ENCODE data around the gene PPIP5K2. TPM values are rescaled to one million over a fixed set of nuclear protein-coding genes. Genes with fewer than 3 reads are reported as not detected.

Gene PPIP5K2
- total and polyA plus RNA-seq, 12 donors = 16.1 to 86.5 (median 45.9) TPM

DNA sequence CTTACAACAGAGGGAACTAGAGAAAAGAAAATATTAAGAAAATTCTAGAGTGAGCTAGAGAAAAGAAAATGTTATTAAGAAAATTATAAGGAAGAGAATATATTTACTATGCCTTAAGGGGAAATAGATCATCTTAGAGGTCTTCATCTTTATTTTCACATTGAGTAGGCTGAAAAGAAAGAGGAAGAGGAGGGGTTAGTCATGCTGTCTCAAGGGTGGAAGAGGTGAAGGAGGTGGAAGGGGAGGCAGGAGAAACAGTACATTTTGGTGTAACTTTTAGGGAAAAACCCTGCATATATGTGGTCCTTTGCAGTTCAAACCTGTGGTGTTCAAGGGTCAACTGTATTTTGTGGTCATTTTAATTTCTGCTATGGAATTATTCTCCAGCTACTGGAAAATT, 46.6 kb downstream of the PPIP5K2 start:
- intact Hi-C loops (cut with DNase I) = no loop called here
- Histone ChIP-seq H3K9me3 (replicated peaks in 1 of 3) (peaks cover 0 to 6% (median 0%) of the 10 kb centered on the region in 3 donors), H3K4me3 (no peak overlapping the region), H3K36me3 (replicated peaks in 1 of 2) (peaks cover 0 to 14% of the 10 kb centered on the region in 2 donors), H3K4me1 (replicated peaks in 1 of 2) (no peaks in the 10 kb centered on the region), H3K27ac (no peak overlapping the region), H3K27me3 (no peaks in the 10 kb centered on the region)
- no peak for DNase-seq
- TF ChIP-seq CTCF (IDR thresholded peaks at IDR 0.05) = no peak
- no peak for TF ChIP-seq POLR2A (IDR thresholded peaks at IDR 0.05)

DNA sequence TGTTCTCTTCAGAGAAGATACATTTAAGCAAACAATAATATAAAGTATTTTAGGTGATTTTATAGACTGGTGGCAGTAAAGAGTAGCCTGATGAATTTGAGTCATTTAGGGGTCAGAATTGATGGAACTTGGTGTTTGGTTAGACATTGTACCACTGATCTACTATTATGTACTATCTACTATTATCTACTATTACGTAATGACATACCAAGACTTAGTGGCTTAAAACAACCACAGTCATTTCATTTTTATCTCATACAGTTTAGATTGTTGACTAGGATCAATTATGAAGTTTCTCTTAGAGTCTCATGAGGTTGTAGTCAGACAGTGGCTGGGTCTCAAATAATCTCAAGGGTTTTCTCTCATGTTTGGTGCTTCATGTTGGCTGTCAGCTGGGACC, 54.0 kb downstream of the PPIP5K2 start:
- Histone ChIP-seq H3K9me3 (replicated peaks in 1 of 3) (no peaks in the 10 kb centered on the region), H3K4me1 (replicated peaks in 1 of 2) (no peaks in the 10 kb centered on the region), H3K4me3 (no peak overlapping the region), H3K27ac (no peak overlapping the region), H3K27me3 (no peaks in the 10 kb centered on the region), H3K36me3 (replicated peaks in 1 of 2) (peaks cover 0 to 12% of the 10 kb centered on the region in 2 donors)
- no peak for DNase-seq
- TF ChIP-seq CTCF (IDR thresholded peaks at IDR 0.05) (no peak), POLR2A (IDR thresholded peaks at IDR 0.05) (no peak)
- intact Hi-C loops (cut with DNase I) = no loop called here
- 98 to 100% (median 100%) methylated on average over 1 of the region's 1 CpG for WGBS, 4 donors

GRCh38 chr5:103177543-103177942, 57.4 kb downstream of the PPIP5K2 start:
- no peak for TF ChIP-seq POLR2A (IDR thresholded peaks at IDR 0.05)
- no peak for TF ChIP-seq CTCF (IDR thresholded peaks at IDR 0.05)
- Histone ChIP-seq H3K4me1 (replicated peaks in 1 of 2) (no peaks in the 10 kb centered on the region), H3K36me3 (replicated peaks in 1 of 2) (peaks cover 0 to 19% of the 10 kb centered on the region in 2 donors), H3K27me3 (no peaks in the 10 kb centered on the region), H3K27ac (no peak overlapping the region), H3K9me3 (replicated peaks in 1 of 3) (no peaks in the 10 kb centered on the region), H3K4me3 (no peak overlapping the region)
- intact Hi-C loops (cut with DNase I) = no loop called here
- WGBS, 4 donors = 83 to 86% (median 85%) methylated on average over 4 of the region's 4 CpGs
- DNase-seq = no peak

- Histone ChIP-seq H3K4me3 (no peak overlapping the region), H3K27ac (no peak overlapping the region), H3K9me3 (replicated peaks in 1 of 3) (no peaks in the 10 kb centered on the region), H3K36me3 (replicated peaks in 1 of 2) (peaks cover 0 to 19% of the 10 kb centered on the region in 2 donors), H3K27me3 (no peaks in the 10 kb centered on the region), H3K4me1 (replicated peaks in 1 of 2) (no peaks in the 10 kb centered on the region)
- TF ChIP-seq CTCF (IDR thresholded peaks at IDR 0.05) = no peak
- no peak for TF ChIP-seq POLR2A (IDR thresholded peaks at IDR 0.05)
- 94 to 98% (median 95%) methylated on average over 2 of the region's 2 CpGs for WGBS, 4 donors
- intact Hi-C loops (cut with DNase I) = no loop called here
- no peak for DNase-seq
These were observed 58.1 kb downstream of the PPIP5K2 start for GRCh38 chr5:103178167-103178566.
